ENCODE measurements around the gene NELL2. TPM values are rescaled to one million over a fixed set of nuclear protein-coding genes. Genes with fewer than 3 reads are reported as not detected.
"Not testable (repeated sequence)": the region's sequence is repeated elsewhere in the genome, so short reads cannot be mapped to it uniquely, and the experiment has no call there.

Gene NELL2
- total and polyA plus RNA-seq, 4 donors = 0.09 to 0.42 (median 0.17) TPM; not detected in 1

- TF ChIP-seq TAF1 (conservative IDR thresholded peaks at IDR 0.05) (no peak), FOXA1 (IDR thresholded peaks at IDR 0.05) (no peak), HNF4A (conservative IDR thresholded peaks at IDR 0.05) (no peak), EGR1 (IDR thresholded peaks at IDR 0.05; ENCODE audit: low read depth in 2 of 2) (no peak), CTCF (IDR thresholded peaks at IDR 0.05; ENCODE audit: low read depth, low read length, missing input control) (no peak), ZBTB33 (IDR thresholded peaks at IDR 0.05) (no peak), MAX (IDR thresholded peaks at IDR 0.05) (no peak), RAD21 (IDR thresholded peaks at IDR 0.05) (no peak)
- Histone ChIP-seq H3K4me3 (ENCODE audit: low read depth in 1 of 3, low read length in 3 of 3) (no peak overlapping the region), H3K27ac (ENCODE audit: low read depth in 1 of 2, low read length in 2 of 2) (no peak overlapping the region), H3K27me3 (ENCODE audit: control insufficient read depth in 4 of 4, insufficient read depth in 4 of 4, low read length in 3 of 4) (peaks cover 0 to 4% (median 0%) of the 10 kb centered on the region in 4 donors), H3K9me3 (ENCODE audit: control insufficient read depth in 4 of 4, low read length in 3 of 4) (no peaks in the 10 kb centered on the region), H3K36me3 (ENCODE audit: control insufficient read depth in 4 of 4, insufficient read depth in 3 of 4, low read depth in 1 of 4, low read length in 3 of 4) (no peaks in the 10 kb centered on the region), H3K9ac (ENCODE audit: low read depth in 1 of 2, low read length in 2 of 2) (no peak overlapping the region), H3K4me1 (ENCODE audit: control insufficient read depth in 4 of 4, insufficient read depth in 4 of 4, low read length in 3 of 4) (no peaks in the 10 kb centered on the region)
- DNase-seq (ENCODE audit: low spot score) = no peak
- 79% methylated on average over 2 of the region's 2 CpGs for WGBS
Observed at GRCh38 chr12:44904321-44904720, 28.2 kb upstream of the NELL2 start.

GRCh38 chr12:44898108-44898507 is 22.0 kb upstream of the NELL2 start:
- H3K4me1 ChIP-seq (ENCODE audit: control insufficient read depth in 4 of 4, insufficient read depth in 4 of 4, low read length in 3 of 4); H3K4me3 ChIP-seq (ENCODE audit: low read depth in 1 of 3, low read length in 3 of 3); H3K9me3 ChIP-seq (ENCODE audit: control insufficient read depth in 4 of 4, low read length in 3 of 4); H3K27me3 ChIP-seq (ENCODE audit: control insufficient read depth in 4 of 4, insufficient read depth in 4 of 4, low read length in 3 of 4); H3K27ac ChIP-seq (ENCODE audit: low read depth in 1 of 2, low read length in 2 of 2); H3K36me3 ChIP-seq (ENCODE audit: control insufficient read depth in 4 of 4, insufficient read depth in 3 of 4, low read depth in 1 of 4, low read length in 3 of 4); H3K9ac ChIP-seq (ENCODE audit: low read depth in 1 of 2, low read length in 2 of 2); DNase-seq (ENCODE audit: low spot score): not testable (repeated sequence)
- 71% methylated on average over 6 of the region's 6 CpGs for WGBS

GRCh38 chr12:44889926-44890325 is 13.8 kb upstream of the NELL2 start:
- Histone ChIP-seq H3K9ac (ENCODE audit: low read depth in 1 of 2, low read length in 2 of 2) (no peak overlapping the region), H3K4me3 (ENCODE audit: low read depth in 1 of 3, low read length in 3 of 3) (no peak overlapping the region), H3K4me1 (ENCODE audit: control insufficient read depth in 4 of 4, insufficient read depth in 4 of 4, low read length in 3 of 4) (no peaks in the 10 kb centered on the region), H3K27me3 (ENCODE audit: control insufficient read depth in 4 of 4, insufficient read depth in 4 of 4, low read length in 3 of 4) (peaks cover 0 to 3% (median 0%) of the 10 kb centered on the region in 4 donors), H3K36me3 (ENCODE audit: control insufficient read depth in 4 of 4, insufficient read depth in 3 of 4, low read depth in 1 of 4, low read length in 3 of 4) (no peaks in the 10 kb centered on the region), H3K9me3 (ENCODE audit: control insufficient read depth in 4 of 4, low read length in 3 of 4) (no peaks in the 10 kb centered on the region), H3K27ac (ENCODE audit: low read depth in 1 of 2, low read length in 2 of 2) (no peak overlapping the region)
- WGBS = 86% methylated on average over 3 of the region's 3 CpGs
- no peak for DNase-seq (ENCODE audit: low spot score)
- TF ChIP-seq HNF4A (conservative IDR thresholded peaks at IDR 0.05) (no peak), JUND (IDR thresholded peaks at IDR 0.05) (no peak), CTCF (IDR thresholded peaks at IDR 0.05; ENCODE audit: low read depth, low read length, missing input control) (no peak), REST (IDR thresholded peaks at IDR 0.05) (no peak), HNF4G (IDR thresholded peaks at IDR 0.05) (no peak), GABPA (IDR thresholded peaks at IDR 0.05 in 1 of 2, conservative IDR thresholded peaks at IDR 0.05 in 1 of 2) (no peak), TAF1 (conservative IDR thresholded peaks at IDR 0.05) (no peak), ZBTB33 (IDR thresholded peaks at IDR 0.05) (no peak), SP1 (IDR thresholded peaks at IDR 0.05) (no peak), RXRA (IDR thresholded peaks at IDR 0.05) (no peak), FOXA2 (IDR thresholded peaks at IDR 0.05) (no peak), ATF3 (IDR thresholded peaks at IDR 0.05) (no peak)

All from liver (tissue), 9 donors.